GM19351 (cell line): ENCODE measurements around the gene ERCC4.

Source experiments
- ATAC-seq: cut with Tn5 transposase; IDR thresholded peaks from one replicate; pipeline ENCODE4 v1.9.1; 2021; ENCODE audit warnings: mild to moderate bottlenecking, moderate library complexity; ENCODE audit not compliant: unreplicated experiment

The ERCC4 gene

DNA sequence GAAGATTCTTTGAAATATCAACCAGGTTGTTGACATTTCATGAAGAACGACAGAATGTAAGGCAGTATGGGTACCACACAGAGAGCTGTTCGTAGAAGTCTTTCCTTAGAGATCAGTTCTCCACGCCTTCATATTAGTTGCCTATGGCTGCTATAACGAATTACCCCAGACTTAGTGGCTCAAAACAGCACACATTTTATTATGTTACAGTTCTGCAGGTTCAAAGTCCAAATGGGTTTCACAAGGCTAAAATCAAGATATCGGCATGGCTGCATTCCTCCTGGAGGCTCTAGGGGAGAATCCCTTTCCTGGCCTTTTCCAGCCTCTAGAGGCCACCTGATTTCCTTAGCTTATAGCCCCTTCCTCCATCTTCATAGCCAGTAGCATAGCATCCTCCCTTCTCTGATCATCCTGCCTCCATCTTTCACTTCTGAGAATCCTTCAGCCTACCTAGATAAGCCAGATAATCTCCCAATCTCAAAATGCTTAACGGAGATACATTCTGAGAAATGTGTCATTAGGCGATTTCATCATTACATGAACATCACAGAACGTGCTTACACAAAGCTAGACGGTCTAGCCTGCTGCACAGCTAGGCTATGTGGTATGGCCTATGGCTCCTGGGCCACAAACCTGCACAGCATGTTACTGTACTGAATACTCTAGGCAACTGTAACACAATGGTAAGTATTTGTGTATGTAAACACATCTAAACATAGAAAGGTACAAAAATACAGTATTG, 26.0 kb downstream of the ERCC4 start:
- ATAC-seq = no peak

DNA sequence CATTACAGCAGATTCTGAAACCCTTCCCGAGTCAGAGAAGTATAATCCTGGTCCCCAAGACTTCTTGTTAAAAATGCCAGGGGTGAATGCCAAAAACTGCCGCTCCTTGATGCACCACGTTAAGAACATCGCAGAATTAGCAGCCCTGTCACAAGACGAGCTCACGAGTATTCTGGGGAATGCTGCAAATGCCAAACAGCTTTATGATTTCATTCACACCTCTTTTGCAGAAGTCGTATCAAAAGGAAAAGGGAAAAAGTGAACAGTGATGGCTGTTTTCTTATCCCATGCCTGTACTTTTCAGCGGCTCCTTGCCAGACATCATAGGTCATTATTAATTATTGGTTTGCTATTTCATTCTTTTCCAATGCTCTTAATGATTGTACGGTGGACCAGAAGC, 28.1 kb downstream of the ERCC4 start:
- no peak for ATAC-seq

DNA sequence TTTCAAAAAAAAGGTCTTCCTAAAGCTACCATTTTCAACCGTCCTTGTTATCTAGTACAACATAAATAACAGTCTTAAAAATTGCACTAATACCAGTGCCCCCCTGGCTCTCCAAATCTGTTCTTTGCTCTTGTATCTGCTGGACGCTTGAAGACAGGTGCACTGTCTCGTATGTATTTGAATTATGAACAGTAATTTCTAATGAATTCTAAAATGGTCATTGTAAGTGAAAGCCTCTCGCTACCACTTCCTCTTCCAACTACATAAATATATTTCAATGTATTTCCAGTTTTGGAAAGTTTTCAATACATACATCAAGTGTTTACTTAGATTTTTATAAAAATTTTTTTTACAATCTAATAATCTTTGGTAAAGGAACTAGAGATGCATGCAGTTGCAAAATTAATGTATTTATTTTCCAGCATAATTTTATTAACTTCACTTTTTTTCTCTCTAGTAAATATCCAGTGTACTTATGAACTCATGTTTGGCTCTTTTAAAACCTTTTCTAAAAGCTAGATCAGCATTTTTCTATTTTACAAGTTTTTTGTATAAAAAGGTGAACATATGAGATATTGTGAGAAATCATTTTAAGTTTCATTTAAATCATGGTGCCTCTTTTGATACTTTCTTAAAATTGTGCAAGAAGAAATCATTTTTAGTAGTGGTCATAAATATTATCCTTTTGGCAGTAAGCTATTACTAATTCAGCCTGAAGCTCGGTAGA, 31.0 kb downstream of the ERCC4 start:
- no peak for ATAC-seq

DNA sequence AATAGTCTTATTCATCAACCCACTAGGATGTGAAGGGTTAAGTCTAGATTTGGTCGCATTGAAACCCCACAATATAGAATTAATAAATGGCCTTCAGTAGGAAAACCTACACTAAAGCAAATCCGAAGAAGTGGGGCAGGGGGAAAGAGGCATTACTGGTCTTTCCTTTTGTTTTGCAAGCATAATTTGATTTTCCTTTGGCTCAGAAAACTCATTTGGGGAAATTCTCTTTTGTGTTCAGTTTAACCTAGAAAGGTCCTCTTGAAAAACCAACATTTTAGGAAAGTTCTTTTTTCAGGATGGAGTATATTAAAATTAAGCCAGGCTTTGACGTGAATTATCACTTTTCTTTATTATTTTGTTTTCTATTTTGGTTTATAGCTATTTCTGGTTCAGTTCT, 31.7 kb downstream of the ERCC4 start:
- ATAC-seq = no peak

DNA sequence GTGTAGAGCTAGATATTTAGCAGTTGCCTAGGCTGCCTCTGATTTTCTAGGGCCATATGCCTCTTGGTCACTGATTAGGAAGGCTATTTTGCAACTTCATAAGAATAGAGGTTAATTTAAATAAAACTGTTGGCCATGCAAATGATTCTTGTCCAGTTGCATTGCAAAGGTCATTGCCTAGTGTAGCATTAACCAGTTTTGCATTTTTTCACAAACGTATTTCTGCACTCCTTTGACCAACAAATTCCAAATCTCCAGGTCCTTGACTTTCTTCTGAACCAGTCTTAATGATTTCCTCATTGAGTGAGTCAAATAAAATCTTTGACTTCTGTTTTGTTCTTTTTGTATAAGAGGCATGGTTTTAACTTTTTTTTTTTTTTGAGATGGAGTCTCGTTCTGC, 33.5 kb downstream of the ERCC4 start:
- ATAC-seq = no peak

DNA sequence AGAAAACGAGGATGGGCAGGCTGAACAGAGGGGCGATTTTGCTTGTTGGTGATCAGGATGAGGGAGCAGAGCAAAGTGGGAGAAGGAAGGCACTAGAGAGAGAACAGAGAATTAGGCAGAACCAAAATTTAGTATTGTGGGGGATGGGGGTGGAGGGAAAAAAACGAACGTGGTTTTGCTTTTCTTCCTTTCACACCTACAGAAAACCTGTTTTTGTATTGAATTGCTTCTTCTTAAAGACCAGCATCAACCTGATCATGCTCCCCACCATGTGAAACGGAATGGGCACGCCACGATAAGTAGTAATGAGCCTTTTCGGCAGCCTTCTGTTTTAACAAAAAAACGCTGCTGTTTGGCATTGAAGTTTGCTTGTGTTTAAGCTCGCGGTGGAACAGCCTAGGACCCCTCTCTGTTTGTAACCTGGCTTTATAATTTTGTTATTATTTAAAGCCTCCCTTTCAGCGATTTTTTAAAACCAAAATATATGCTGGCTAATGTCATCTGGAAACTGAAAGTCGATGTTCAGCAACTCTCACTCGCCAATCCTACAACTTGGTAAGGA, 36.8 kb downstream of the ERCC4 start:
- ATAC-seq = peak; percentile 6

DNA sequence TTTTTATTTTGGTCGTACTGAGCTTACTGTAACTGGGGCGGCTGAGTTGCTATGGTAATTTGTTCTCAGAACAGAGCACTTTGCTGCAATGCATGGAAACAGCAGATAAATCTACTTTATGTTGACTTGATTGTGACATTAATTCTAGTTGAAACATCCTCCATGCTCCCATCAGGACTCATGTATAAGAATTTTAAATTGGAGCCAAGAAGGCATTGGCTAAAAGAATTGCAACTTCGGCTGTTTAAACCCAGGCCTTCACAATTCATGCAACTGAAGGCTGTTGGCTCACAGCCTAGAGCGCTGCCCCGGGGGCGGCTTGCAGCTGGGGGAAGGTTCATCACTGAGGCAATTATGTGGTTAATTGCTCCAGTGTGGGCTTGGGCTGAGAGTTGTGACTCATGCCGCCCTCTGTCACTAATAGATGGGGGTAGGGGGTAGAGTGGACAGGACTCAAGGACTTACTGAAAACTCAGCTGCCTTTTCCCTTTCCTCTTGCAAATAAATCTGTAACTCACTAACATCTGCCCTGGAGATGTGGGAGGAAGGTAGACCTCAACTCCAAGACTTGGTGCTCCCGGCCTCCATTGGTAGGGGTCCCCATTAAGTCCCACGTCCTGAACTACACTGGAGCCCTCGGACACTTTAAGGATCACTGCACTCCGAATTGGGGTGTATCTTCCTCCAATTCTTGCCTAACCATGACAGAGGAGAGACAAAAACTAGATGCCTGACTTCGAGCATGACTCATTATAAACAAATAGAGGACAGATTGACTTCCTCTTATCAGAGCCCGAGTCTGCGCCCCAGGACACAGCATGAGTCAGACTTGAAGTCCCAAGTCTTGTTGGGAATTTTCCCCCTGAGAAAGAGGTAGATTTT, 37.5 kb downstream of the ERCC4 start:
- ATAC-seq = peak; percentile 72

DNA sequence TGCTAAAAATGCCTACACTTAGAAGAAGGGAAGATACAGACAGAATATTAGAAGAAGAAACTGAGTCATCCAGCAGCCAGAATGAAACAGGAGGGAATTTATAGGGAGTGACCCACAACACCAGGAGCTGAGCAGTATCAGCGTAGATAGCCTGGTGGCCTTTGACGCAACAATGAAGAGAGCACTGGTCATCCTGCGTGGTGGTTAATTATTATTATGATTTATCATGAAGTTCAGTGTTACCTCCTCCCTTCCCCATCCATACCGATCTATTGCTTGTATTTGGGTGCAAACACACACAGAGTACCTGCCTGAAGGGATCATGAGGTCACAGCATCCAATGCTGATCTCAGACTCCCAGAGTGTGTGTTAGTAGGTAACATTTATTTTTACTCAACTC, 38.5 kb downstream of the ERCC4 start:
- ATAC-seq = no peak

DNA sequence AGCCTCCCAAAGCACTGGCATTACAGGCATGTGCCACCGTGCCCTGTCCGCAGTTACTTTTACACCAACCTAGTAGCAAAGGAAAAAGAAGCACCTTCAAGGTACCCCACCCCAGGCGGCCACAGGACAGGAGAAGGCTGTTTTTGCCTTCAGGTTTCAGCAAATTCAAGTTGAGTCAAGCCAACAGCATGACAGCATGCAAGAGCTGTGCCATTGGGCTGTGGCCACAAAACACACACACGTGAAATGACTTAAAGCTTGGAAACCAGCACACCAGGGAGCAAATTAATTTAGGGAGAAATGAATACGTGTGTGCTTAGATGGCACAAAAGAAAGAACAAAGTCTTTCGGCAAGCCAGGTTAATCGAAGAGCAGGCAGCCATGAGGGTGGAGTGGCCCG, 39.7 kb downstream of the ERCC4 start:
- no peak for ATAC-seq

DNA sequence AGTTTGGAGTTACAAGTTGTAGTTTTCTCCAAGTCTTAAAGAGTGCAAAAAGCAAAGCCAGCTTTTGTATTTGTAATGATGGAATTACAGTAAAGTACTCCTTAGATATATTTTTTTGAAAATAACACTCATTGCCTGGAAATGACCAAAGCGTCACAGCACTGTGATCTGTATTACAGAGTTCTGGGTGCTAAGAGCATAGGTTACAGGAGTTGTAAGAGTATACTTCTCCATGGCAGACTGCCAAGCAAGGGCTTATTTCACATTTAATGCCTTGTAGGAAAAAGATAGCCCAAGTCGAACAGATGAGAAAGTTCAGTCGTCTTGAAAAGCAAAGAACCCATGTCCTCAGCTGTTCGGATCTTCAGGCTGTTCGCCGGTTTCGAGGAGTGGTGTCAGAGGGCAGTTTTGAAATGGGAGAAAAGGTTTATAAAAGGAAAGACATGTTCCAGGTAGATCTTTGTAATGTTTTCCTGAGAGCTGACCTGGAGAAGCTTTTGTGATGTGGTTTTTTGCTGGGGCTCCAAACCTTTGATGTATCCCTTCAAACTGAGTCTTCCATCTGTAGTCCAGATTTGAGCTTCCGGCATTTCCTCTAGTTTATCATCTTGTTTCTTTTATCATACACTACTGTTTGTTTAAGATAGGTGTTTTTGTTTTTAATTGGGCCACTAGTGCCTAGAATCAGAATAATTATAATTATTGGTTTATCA, 41.3 kb downstream of the ERCC4 start:
- ATAC-seq = no peak

DNA sequence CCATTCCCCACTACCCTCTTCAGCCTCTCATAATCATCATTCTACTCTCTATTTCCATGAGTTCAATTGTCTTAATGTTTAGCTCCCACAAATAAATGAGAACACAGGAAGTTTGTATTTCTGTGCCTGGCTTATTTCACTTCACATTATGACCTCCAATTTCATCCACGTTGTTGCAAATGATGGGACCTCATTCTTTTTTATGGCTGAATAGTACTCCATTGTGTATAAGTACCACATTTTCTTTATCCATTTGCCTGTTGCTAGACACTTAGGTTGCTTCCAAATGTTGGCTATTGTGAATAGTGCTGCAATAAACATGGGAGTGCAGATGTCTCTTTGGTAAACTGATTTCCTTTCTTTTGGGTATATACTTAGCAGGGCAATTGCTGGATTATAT, 42.3 kb downstream of the ERCC4 start:
- no peak for ATAC-seq

DNA sequence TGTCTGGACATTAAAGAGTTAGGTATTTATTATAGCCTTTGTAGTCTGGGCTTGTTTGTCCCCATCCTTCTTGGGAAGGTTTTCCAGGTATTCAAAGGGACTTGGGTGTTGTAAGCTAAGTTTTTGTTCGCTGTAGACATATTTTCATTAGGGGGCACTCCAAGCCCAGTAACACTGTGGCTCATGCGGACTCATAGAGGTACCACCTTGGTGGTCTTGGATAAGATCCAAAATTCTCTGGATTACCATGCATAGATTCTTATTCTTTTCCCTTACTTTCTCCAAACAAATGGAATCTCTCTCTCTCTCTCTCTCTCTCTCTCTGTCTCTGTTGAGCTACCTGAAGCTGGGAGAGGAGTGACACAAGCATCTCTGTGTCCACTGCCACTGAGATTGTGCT, 48.9 kb downstream of the ERCC4 start:
- no peak for ATAC-seq

DNA sequence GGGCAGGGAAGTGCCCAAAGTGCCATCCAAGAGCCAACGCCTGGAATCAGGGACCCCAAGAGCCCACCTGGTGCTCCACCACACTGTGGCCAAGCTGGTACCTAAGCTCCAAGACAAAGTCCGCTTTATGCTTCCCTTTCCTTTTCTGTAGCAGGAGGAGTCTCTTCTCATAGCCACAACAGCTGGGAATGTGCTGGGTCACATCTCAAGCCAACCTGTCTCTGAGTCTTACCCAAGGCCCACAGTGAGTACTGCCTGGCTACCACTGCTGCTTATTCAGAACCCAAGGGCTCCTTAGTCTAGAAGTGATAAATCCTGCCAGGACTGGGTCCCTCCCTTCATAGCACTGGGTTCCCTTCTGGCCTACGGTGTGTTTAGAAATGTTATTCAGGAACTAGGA, 49.8 kb downstream of the ERCC4 start:
- no peak for ATAC-seq

DNA sequence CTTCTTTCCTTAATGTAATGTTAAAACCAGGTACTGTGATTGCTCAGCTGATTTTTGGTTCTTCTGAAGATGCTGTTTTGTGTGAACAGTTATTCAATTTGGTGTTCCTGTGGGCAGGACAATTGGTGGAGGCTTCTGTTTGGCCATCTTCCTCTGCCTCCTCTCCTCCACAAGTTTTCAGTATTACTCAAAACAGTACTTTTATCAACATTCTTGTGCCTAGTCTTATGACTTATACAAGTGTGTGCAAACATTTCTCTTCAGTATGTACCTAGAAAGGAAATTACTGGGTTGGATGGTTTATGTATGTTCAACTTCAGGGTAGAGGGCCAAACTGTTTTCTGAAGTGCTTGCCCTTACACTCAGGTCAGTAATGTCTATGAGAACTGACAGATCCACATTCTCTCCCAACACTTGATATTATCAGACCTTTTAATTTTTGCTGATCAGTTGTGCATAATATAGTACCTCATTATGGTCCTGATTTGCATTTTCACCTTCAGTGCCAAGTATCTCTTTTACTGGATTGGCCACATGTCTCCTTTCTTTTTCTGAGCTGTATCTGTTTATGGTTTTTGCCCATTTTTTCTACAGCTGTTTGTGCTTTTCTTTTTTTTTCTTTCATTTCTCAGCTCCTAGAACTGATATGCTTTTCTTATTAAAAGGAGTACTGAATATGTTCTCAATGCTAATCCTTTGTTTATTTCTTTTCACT, 50.9 kb downstream of the ERCC4 start:
- ATAC-seq = no peak

DNA sequence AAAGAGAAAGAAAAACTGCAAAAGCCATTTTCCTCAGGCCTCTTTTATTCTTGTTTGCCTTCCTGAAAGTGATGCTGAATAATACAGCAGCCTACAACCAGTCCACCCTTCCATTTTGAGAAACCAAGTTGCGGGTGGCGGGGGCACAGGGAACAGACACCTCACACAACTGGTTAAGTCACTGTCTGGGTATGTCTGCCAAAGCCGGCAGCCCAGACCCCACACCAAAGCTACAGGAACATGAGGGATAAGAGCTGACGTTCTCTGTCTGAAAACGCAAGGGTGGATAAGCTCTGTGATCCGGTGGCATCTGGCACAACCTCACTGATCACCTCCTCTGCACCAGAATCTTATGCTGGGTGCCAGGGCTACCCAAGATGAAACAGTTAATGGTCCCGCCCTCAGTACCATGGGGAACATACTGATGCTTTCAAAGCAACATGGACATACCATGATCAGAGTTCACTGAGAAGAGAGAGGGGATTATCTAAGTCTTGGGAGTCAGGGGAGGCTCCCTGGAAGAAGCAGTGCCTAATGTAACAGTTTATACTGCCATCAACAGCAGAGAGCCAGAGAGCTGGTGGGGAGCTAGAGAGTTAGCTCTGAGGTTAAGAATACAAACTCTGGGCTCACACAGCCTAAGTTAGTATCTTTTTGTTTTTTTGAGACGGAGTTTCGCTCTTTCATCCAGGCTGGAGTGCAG, 53.5 kb downstream of the ERCC4 start:
- ATAC-seq = no peak

DNA sequence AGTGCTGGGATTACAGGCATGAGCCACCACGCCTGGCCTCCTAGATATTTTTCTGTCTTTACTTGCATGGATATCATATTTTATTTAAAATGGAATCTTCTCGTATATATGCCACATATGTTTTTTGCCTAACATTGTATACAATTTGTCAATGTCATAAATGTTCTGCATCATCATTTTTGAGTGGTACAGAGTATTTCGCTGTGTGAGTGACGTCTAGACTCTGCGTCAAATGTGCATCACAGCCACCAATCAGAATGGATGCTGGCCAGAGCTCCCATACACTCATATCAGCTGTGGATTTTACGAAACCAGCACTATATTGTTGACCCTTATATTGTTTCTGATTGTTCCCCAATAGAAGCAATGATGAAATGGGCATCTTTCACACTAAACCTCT, 57.2 kb downstream of the ERCC4 start:
- ATAC-seq = no peak

DNA sequence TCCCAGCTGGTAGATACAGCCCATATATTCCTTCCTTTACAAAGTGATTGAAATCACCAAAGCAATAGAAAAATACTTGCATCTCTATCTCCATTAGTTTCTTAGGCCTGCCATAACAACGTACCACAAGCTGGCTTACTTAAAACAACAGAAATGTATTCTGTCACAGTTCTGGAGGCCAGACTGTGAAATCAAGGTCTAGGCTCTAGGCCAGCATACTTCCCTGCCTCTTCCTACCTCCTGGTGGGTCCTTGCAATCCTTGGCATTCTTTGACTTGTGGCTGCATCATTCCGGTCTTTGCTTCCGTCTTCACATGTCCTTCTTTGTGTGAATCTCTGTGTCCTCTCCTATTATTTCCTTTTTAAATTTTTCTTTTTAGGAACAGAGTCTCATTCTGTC, 62.5 kb downstream of the ERCC4 start:
- ATAC-seq = no peak

DNA sequence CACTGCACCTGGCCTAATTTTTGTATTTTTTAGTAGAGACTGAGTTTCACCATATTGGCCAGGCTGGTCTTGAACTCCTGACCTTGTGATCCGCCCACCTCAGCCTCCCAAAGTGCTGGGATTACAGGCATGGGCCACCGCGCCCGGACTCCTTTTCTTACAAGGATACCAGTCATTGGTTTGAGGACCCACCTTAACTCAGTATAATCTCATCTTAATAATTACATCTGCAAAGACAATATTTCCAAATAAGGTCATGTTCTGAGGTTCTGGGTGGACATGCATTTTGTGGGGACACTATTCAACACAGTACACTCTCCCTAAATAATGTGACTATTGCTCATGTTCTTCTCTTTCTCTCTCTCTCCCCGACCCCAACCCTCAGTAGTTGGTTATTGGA, 63.7 kb downstream of the ERCC4 start:
- ATAC-seq = no peak

DNA sequence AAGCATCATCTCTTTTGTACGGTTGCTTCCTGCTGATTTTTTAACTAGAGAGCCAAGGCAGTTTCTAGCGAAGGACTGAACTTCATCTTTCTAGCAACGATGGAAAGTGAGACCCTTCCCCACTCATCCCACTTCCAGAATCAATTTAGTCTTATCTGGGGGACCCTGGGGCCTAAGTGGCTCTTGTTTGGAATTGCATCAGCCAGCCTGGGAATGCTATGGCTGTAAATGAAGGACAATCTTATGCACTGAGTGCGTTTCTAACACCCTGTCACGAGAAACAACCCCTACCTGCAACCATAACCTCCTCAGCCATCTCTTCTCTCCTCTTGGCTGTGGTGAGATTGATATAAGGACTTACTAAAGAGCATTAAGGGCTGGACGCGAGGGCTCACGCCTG, 64.8 kb downstream of the ERCC4 start:
- ATAC-seq = no peak

DNA sequence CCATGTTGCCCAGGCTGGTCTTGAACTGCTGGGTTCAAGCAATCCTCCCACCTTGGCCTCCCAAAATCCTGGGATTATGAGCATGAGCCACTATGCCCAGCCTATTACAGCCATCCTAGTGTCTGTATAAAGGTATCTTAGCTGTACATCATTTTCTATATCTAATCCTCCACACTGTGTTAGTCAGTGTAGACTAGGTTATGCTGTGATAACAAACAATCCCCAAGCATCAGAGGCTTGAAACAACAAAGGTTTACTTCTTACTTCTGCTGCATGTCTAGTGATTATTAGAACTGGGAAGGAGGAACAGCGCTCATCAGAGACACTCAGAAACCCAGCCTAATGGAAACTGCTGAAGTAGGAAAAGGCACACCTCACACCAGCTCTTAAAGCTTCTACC, 68.1 kb downstream of the ERCC4 start:
- ATAC-seq = no peak
